GM23248 (cell line): ENCODE data around the gene MED22.

Experiments used
- EZH2 ChIP-seq: fragments of 200-600 bp; sonication (generic); IDR thresholded peaks from 2 replicates; pipeline ENCODE4 v1.6.1; 2018; ENCODE audit warnings: antibody characterized with exemption, mild to moderate bottlenecking; ENCODE audit not compliant: insufficient read depth, poor library complexity, severe bottlenecking
- EZH2phosphoT487 ChIP-seq: fragments of 200-600 bp; sonication (generic); IDR thresholded peaks from 2 replicates; pipeline ENCODE4 v1.6.1; 2018; ENCODE audit warnings: antibody characterized with exemption, moderate library complexity, mild to moderate bottlenecking, low read depth; ENCODE audit not compliant: insufficient read depth

DNA sequence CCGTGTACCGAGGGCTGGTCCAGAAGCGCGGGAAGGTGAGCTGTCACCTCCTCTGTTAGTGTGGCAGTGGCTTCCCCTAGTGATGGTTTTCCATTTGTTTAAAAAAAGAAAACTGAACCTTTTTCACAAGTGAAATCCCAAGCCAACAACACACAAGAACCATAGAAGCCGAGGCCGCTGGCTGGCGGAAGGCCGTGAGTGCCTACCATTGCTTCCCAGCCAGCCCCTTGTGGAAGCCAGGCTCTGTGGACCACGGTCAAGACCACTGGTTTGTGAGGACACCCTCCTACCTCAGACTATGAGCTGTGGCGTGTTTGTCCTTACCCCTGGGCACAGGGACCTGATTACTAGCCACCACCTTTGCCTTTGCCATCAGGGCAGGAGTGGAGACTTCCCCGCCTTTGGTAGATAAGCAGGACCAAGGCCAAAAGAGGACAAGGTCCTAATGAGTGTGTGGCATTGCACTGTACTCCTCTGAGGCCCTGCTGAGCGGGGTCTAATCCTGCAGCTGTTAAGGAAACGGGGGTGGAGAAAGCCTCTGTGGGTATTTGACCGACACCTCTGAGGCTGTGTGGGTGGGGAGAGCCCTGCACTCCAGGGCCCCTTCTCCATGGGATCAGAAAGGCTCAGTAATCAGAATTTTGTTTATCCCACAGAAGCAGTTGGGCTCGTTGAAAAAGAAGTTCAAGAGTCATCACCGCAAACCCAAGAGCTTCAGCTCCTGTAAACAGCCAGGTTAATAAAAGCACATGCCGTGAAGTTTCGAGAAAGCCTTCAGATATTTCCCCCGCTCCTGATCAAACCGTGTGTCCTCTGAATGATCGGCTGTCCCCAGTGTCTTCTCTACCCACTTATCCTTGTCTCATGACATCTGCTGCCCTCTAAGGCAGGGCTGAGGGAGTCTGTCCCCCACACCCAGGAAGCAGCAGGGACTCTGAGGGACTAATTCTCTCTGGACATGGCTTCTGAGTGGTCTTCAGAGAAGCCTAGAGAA lies 12.8 kb upstream of the MED22 start:
- TF ChIP-seq EZH2 = no peak
- TF ChIP-seq EZH2phosphoT487 = no peak
